Lung microvascular endothelial cell (primary cell): ENCODE measurements around the gene CAPN5. TPM values are rescaled to one million over a fixed set of nuclear protein-coding genes. Genes with fewer than 3 reads are reported as not detected.

Experiments
- DNase-seq, 2 donors: peaks; one replicate each; pipeline versions ENCODE4 v3.0.0 to v3.0.0-alpha.2; 2010; ENCODE audit warnings: low read depth in 2 of 2
- total RNA-seq: library from RNA; depleted of rRNA; stranded (reverse); fragments of >200 nt; gene quantifications from 2 replicates; pipeline ENCODE4 v1.2.1, GENCODE V29; 2014

Gene CAPN5
- total RNA-seq, 1 donor from 2014 or later: 1.8 TPM

DNA sequence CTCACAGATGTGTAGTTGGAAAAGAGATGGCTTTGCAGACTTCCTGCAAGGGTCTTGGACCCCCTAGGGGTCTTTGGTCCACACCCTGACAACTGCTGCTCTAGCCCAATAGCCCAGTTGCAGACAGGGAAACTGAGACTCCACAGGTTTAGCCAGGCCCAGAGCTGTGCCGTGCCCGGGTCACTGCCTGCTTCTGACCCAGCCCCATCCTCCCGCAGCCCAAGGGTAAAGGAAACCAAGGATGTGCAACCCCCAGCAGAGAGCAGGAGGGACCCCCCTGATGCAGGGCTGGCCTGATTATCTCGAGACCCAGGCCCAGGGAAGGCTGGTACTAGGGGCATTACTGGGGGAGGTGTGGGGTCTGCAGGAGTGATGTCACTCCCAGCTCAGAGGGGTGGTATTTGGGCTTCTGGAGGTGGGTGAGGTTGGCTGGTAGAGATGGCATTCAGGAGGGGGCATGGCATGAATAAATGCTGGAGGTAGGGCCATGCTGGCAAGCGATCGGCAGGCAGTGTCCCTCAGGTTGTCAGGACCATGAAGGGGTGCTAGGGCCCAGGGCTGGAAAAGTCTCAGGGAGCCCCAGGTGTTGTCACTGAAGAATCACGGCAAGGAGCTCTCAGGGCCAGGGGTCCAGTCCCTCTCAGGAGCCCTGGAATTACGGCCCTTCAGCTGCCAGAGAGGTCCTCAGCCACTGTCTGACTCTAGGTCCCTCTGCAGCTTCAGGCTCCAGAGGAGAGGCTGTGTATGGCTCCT, 82.4 kb downstream of the CAPN5 start:
- DNase-seq: no peak

DNA sequence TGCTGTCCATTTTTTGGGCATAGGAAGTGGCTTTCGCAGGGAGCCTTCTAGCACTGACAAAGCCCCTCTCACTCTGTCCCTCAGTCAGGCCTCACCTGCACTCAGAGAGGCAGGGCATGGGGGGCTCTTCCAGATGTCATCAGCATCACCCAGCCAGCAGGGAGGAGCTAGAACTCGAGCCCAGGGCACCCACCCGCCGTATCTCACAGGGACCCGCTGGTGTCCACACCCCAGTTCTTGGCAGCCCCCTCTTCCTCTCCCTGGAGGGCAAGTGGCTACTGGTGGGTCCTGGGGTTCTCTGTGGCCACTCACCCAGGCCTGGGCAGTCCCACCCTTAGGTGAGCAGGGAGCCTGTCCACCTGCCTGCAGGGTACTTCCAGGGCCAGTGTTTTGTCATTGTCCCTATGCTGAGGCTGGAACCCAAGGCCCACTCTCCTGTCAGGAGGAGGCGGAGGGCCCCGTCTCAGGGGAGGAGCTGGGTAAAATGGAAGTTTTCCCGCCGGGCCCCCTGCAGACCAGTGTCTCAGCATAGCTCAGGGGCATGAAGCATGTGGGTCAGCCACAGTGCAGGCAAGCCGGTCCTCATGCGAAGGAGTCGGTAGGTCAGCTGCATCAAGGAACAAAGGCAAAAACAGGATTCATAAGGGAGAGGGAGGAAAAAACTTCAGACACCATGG, 83.1 kb downstream of the CAPN5 start:
- DNase-seq: no peak

DNA sequence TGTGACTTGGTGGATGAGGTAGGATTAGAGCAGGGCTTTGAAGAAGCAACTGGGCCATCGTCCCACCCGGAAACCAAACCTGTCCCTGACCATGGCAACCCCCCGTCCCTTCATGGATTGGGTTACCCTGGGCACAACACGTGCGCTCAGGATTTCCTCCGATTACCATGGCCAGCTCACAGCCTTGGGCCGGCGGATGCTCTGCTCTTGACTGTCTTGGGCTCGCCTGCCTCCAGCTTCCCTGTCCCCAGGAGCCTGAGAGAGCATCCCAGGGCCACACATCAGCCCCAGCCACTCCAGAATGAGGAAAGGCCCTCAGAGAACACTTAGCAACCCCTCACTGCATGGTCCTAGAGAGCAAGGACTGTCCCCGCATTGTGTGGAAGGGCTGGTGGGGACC, 84.1 kb downstream of the CAPN5 start:
- DNase-seq: no peak

DNA sequence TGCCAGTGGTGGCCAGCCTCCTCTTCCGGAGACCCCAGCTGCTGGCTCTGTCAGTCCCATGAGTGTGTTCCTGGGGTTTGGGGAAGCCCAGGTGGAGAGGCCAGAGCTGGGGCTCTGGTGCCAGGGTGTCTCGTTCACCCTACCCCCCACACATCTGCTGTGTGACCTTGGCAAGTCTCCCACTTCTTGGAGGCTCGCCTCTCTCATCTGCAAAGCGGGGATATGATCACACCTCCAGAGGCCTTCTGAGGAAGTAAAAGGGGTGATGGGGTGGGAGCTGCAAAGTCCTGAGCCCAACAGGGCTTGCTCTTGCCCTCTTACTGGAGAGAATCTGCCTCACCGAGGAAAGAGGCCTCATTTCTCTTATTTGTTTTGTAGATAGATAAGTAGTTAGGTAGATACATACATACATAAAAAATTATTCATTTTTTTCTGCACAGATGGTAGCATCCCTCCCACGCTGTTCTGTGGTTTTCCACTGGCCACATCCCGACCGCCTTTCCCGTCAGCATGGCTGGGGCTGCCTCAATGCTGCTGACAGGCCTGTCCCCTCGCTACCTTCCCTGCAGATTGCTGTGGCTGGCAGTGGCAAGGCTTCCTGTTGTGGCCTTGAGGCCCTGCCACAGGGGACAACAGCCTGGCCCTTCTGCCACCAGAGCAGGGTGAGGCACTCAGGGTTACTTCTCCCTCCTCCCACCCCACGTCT, 85.2 kb downstream of the CAPN5 start:
- no peak for DNase-seq

DNA sequence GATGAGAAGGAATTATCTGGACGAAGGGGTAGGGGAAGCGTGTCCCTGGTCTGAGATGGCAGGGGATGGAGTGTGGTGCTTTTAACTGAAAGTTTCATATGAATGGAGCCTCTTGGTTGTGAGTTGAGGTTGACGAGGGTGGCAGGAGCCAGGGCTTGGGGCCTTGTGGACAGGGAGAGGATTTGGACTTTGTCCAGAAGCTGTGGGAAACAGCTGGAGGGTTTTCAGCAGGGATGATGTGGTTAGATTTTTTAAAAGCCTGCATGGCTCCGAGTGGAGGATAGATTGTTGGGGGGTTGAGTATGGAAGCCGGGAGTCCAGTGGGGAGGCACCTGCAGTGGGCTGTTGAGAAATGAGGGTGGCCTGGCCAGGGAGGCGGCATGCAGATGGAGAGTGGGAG, 86.1 kb downstream of the CAPN5 start:
- DNase-seq: no peak

DNA sequence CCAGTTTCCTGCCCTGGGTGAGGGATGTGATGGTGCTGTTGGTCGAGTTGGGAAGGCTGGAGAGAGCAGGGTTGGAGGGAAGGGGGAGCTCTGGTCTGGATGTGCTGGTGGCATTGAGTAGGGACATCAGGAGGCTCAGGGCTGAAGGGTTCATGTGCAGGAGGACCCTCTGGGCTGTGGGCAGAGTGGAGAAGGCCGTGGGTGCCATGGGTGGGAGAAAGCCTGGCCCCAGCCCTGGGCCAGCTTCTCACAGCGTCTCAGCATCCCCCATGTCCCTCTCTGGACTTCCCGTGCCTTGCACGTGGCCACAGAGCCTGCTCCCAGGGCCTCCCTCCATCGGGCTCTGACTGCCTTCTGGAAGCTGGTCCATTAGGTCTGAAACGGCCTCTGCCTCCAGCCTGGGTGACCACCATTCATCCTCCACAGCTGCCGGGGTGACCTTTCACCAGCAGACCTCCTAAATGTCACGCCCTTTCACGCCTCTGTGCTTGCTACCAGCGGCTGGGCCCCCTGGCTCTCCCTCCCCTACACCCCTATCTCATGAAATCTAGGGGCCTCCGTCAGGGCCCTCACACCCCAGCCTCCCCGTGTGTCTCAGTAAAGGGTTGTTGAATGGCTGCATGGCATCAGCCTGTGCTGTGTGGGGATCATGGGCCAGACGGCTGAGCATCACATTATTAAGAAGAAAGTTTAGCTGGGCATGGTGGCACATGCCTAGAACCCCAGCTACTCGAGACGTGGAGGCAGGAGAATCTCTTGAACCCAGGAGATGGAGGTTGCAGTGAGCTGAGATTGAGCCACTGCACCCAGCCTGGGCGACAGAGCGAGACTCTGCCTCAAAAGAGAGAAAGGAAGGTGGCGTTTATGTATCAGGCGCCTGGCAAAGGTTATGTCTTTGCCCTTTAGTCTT, 86.8 kb downstream of the CAPN5 start:
- no peak for DNase-seq

DNA sequence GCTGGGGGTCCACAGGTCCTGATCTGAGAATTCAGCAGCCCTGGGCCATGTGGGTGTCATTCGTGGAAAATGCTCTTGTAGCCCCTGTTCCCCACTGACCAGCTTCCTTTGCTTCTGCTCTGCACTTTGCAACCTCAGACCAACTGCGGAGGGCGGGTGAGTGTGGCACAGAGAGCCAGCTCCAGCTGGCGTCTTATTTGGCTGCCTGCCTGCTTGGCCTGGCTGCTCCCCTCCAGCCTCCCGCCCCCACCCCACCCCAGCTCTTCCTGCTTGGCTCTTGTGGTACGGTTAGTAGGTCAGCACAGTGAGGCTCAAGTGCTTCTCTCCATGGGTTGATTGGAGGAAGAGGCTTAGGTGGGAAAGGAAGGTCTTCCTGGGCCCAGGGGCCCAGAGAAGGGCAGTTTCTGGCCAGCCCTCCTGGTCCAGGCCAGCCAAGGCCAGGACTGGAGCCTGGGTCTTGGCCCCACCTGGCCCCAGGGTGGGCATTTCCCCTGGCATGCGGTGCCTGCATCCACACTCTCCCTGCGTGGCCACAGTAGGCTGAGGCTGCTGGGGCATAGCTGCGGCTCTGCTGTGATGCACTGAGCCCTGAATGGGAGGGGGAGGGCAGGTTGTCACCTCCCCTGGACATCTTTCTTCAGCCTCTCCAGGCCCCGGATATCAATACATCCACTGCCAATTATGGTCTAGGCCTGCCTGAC, 87.8 kb downstream of the CAPN5 start:
- no peak for DNase-seq

DNA sequence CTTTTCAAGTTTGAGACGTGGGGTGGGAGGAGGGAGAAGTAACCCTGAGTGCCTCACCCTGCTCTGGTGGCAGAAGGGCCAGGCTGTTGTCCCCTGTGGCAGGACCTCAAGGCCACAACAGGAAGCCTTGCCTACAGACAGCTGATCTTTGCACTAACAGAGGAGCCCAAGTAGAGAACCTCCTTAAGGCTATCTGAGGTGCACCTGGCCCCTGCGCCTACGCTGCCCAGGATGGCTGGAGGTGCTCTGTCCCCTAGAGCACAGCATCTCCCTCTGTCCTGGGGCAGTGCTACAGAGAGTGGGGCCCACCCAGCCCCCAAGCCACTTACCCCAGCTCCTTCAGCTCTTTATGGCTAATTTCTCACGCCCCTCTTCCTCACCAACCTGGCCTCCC, 88.3 kb downstream of the CAPN5 start:
- no peak for DNase-seq

DNA sequence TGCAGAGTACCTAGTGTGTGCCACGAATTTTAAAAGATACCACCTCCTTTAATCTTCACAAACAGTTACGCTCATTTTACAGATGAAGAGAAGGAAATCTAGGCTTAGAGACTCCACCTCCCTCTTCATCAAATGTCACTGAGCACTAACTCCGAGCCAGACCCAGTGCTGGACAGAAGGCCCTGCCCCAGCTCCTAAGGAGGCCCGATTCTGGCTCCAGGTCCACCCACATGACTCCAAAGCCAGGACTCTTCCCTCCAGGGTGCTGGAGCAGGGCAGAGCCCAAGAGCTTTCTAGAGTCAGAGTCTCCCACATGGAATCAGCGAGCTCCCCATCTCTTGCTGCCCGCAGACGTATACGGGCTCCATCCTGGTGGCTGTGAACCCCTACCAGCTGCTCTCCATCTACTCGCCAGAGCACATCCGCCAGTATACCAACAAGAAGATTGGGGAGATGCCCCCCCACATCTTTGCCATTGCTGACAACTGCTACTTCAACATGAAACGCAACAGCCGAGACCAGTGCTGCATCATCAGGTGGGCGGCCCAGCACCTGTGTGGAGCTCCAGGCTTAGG, 88.9 kb downstream of the CAPN5 start:
- no peak for DNase-seq

DNA sequence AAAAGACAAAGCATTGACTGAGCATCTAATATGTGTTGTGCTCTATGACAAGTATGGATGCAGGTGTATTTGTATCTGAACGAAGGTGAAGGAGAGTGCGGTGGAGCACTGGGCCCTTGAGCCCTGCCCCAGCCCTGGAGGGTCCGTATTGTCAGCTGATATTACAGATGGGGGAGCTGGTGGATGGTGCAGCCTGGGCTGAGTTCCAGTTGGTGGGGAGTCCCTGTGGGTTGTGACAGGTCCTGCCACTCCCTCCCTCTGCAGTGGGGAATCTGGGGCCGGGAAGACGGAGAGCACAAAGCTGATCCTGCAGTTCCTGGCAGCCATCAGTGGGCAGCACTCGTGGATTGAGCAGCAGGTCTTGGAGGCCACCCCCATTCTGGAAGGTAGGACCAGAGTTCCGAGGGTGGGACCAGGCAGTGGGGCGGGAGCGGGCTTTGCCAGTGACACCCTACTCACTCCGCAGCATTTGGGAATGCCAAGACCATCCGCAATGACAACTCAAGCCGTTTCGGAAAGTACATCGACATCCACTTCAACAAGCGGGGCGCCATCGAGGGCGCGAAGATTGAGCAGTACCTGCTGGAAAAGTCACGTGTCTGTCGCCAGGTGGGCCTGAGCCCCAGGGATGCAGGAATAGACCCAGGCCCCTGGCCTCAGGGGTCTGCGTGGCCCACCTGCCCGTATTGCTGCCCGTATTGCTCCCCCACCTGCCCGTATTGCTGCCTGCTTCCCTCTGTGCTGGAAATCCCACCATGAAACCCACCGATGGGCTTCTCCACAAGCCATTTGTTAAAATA, 89.8 kb downstream of the CAPN5 start:
- no peak for DNase-seq

DNA sequence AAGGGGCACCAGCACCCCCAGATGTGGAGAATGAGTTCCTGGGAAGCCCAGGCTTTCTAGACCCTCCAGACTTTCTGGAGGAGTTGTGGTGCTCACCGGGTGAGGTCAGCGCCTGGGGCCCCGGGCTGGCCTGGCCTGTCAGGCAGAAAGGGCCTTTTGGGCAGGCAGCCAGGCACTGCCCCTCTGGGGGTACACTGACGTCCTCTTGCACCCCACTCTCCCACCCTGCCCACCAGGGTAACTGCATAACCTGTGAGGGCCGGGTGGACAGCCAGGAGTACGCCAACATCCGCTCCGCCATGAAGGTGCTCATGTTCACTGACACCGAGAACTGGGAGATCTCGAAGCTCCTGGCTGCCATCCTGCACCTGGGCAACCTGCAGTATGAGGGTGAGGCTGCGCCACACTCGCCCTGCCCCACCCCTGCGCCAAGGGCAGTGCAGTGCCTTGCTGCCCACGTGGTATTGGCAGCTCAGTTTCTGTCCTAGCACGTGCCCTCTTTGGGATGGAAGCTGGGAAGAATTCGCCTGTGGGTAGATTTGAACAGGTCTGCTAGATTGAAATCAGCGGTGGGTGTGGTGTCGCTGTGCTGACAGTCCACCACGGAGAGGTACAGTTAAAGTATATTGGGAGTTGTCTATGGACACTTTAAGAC, 91.4 kb downstream of the CAPN5 start:
- no peak for DNase-seq

DNA sequence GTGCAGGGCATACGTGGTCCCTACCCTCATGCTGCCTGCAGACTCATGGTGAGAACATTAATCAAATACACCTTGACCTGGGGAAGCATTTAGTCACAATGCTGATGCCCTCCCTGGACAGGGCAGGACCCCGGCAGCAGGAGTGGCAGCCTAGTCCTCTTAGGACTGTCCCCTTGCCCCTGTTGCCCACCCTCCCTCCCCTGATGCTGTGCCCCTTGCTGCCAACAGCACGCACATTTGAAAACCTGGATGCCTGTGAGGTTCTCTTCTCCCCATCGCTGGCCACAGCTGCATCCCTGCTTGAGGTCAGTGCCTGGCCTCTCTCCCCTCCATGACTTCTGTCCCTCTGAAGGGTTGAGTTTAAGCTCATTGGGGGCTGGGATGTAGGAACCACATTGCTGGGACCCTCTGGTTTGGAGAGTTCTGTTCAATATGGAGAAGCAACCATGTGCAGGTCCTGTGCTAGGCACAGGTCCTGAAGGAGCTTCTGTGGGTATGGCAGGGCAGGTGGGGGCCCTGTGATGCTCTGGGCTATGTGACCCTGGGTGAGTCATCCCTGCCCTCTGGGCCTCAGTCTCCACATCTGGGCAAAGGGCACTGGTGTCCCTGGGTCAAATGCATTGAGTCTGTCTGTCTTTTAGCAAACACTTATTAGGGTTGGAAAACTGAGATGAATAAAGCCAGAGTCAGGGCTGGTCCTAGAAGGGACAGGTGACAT, 92.6 kb downstream of the CAPN5 start:
- DNase-seq: no peak

DNA sequence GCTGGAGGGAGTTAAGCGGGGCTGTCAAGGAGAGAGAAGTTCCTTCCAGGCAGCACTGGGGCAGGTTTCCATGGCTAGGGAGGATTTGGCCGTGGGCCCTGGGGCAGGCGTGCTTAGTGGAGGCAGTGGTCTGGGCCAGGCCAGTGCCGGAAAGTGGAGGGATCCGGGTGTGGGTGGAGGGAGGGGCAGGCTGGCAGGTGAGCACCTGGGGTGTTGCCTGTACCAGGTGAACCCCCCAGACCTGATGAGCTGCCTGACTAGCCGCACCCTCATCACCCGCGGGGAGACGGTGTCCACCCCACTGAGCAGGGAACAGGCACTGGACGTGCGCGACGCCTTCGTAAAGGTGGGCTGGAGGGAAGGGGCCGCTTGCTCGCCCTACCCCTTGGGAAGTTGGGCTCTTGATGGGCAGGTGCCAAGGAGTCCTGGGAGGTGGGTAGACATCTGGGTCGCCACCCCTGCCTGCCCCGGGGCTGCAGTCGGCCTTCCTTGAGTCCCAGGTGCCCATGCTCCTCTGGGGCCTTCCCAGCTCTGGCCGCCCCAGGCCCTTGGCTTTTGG, 93.2 kb downstream of the CAPN5 start:
- DNase-seq: no peak

DNA sequence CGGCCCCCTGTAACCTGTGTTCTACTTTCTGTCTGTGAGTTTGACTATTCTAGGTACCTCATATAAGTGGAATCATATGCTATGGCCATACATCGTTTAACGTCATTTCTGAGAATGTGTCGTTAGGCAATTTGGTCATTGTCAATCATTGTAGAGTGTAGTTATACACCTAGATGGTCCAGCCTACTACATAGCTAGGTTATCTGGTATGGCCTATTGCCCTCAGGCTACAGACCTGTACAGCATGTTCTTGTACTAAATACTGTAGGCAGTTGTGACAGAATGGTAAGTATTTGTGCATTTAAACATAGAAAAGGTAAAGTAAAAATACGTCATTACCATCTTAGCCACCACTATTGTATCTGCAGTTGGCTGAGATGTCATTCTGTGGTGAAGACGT, 96.5 kb downstream of the CAPN5 start:
- no peak for DNase-seq

DNA sequence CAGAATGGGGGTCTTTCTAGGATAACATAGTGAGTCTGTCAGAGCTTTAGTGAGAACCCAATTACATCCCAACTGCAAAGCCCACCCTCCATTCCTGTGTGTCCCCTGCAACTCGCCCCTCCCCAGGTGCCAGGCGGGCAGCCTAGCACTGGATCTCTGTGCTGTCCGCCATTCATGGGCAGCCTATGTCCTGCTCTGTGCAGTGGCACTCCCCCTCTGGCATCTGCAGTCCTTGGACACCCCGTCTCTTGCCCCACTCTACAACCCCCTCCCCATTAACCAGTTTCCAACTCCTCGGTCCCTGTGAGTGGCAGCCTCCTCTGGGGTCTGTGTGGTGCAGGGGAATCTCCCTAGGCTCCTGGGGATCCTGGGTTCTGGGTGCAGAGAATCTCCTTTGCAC, 98.3 kb downstream of the CAPN5 start:
- no peak for DNase-seq

DNA sequence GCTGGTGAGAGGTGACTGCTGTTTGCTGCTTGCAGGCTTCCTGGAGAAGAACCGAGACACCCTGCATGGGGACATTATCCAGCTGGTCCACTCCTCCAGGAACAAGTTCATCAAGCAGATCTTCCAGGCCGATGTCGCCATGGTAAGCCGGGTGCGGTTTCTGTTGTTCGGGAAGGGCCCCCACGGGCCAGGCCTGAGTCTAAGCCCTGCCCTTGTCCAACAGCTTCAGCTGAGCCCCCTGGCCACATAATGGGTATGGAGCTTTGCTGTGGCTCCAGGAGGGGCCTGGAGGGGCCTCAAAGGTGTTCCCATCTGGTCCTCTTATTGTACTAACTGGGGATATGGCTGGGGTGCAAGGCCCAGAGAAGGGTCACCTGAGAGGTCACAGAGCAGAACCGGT, 99.2 kb downstream of the CAPN5 start:
- DNase-seq: no peak

DNA sequence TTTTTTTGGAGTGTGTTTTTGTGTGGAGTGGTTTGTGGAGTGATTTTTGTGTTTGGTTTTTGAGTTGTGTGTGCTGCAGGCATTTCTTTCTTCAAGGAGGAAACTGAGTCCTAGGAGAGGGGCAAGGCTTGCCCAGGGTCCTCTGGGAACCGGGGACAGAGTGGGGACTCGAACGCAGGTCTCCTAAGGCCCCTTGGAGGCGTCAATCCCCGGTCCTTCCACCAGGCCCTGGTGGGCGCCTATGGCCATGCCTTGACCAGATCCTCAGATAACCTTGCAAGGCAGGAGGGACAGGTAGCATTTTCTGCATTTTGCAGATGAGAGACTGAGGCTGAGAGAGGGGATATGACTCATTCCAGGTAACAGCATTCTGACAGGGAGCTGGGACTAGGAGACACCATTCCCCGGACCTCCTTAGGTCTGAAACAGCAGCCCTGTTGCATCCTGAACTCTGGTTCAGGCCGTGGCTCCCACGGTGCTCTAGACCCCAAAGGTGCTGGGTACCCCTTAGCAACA, 100.4 kb downstream of the CAPN5 start:
- no peak for DNase-seq

DNA sequence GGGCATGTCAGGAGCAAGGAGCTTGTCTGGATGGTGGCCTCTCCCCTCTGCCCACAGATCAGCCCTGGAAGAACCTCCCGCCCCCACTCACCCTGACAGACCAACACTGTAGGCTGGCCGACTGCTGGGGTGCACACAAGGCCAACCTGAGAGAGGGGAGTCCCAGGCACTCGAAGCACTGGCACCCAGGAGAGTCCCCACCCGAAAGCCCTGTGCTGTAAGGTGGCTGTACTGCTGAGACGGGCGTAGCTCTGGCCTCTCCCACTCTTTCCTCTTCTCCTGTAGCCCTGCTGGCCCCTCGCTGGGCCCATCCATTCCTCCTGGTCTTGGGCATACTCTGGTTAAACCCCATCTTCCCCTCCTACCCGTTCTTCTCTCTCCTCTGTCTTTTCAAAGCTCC, 101.0 kb downstream of the CAPN5 start:
- DNase-seq: no peak
